Chondrocyte (in vitro differentiated cells): ENCODE measurements around the gene RBKS. TPM values are rescaled to one million over a fixed set of nuclear protein-coding genes. Genes with fewer than 3 reads are reported as not detected.
A peak's percentile ranks its signal among the peaks of the same experiment; 100 is the strongest.

ENCODE experiments used
- DNase-seq: peaks from one replicate; pipeline ENCODE4 v3.0.0; 2021; ENCODE audit warnings: mixed read lengths, low spot score
- H3K27ac Mint-ChIP-seq: one replicate; pipeline ENCODE4 v1.8.0; 2021; ENCODE audit warnings: mild to moderate bottlenecking, moderate library complexity, mixed read lengths; ENCODE audit not compliant: unreplicated experiment
- H3K27me3 Mint-ChIP-seq: 2 replicates; pipeline ENCODE4 v1.8.0; 2021; ENCODE audit warnings: low read depth, mixed read lengths
- H3K36me3 Mint-ChIP-seq: 2 replicates; pipeline ENCODE4 v1.8.0; 2021; ENCODE audit warnings: low read depth, mixed read lengths
- H3K4me1 Mint-ChIP-seq: 2 replicates; pipeline ENCODE4 v1.8.0; 2021; ENCODE audit warnings: low read depth, mild to moderate bottlenecking, mixed read lengths
- H3K4me3 Mint-ChIP-seq: one replicate; pipeline ENCODE4 v1.8.0; 2021; ENCODE audit warnings: mild to moderate bottlenecking, moderate library complexity, mixed read lengths; ENCODE audit not compliant: unreplicated experiment
- H3K9me3 Mint-ChIP-seq: 2 replicates; pipeline ENCODE4 v1.8.0; 2021; ENCODE audit warnings: low read depth, mixed read lengths
- CTCF ChIP-seq: fragments of 200-600 bp; sonication (generic); IDR thresholded peaks from 2 replicates; pipeline ENCODE4 v1.5.0; 2021; ENCODE audit warnings: antibody characterized with exemption, mild to moderate bottlenecking, moderate library complexity
- total RNA-seq: library from RNA; stranded (reverse); gene quantifications from 3 replicates; pipeline ENCODE4 v1.2.1, GENCODE V29; 2021

The RBKS gene
- total RNA-seq, 1 donor from 2014 or later = 0.45 TPM

GRCh38 chr2:27888790-27889189 is 1.4 kb downstream of the RBKS start:
- Mint-ChIP-seq H3K27ac (peak overlapping the region; percentile 100), H3K9me3 (no peaks in the 10 kb centered on the region), H3K4me3 (peak overlapping the region; percentile 98), H3K4me1 (peaks cover 75% of the 10 kb centered on the region), H3K36me3 (no peaks in the 10 kb centered on the region), H3K27me3 (no peaks in the 10 kb centered on the region)
- DNase-seq = no peak
- no peak for TF ChIP-seq CTCF

DNA sequence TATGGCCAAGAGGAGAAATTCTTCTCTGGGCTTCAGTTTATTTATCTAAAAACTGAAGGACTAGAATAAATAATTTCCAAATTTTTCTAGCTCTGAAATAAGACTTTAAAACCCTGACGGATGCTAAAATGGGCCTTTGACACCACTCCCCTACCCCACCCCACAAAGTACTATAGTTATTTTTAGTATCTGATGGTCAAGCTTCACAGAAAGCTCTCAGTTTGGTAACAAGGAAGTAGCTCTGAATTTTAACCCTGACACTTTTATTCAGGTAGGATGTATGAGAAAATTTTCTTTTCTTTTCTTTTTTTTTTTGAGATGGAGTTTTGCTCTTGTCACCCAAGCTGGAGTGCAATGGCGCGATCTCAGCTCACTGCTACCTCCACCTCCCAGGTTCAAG is 2.4 kb downstream of the RBKS start:
- peak overlapping the region; percentile 100 for H3K27ac Mint-ChIP-seq
- no peaks in the 10 kb centered on the region for H3K36me3 Mint-ChIP-seq
- no peak overlapping the region for H3K4me3 Mint-ChIP-seq
- H3K4me1 Mint-ChIP-seq = peaks cover 75% of the 10 kb centered on the region
- no peak for TF ChIP-seq CTCF
- no peak for DNase-seq
- H3K9me3 Mint-ChIP-seq = no peaks in the 10 kb centered on the region
- no peaks in the 10 kb centered on the region for H3K27me3 Mint-ChIP-seq

DNA sequence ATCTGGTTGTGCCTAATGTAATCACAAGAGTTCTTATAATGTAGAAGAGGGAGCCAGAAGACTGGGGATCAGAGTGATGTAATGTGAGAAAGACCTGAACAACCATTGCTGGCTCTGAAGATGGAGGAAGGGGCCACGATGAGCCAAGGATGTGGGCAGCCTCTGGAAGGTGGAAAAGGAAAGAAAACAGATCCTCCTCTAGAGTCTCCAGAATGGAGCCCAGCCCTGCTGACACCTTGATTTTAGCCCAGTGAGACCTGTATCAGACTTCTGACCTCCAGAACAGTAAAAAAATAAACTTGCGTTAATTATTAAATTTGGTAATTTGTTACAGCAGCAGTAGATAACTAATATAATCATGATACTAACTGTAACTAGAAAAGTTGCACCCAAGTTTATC is 3.1 kb downstream of the RBKS start:
- H3K4me3 Mint-ChIP-seq = no peak overlapping the region
- DNase-seq = no peak
- TF ChIP-seq CTCF = no peak
- H3K36me3 Mint-ChIP-seq = peaks cover 1% of the 10 kb centered on the region
- H3K27ac Mint-ChIP-seq = peak overlapping the region; percentile 100
- H3K27me3 Mint-ChIP-seq = no peaks in the 10 kb centered on the region
- peaks cover 71% of the 10 kb centered on the region for H3K4me1 Mint-ChIP-seq
- peaks cover 5% of the 10 kb centered on the region for H3K9me3 Mint-ChIP-seq

GRCh38 chr2:27886322-27886721 is 3.9 kb downstream of the RBKS start:
- peaks cover 63% of the 10 kb centered on the region for H3K4me1 Mint-ChIP-seq
- no peak for TF ChIP-seq CTCF
- no peak overlapping the region for H3K27ac Mint-ChIP-seq
- DNase-seq = no peak
- no peak overlapping the region for H3K4me3 Mint-ChIP-seq
- peaks cover 12% of the 10 kb centered on the region for H3K9me3 Mint-ChIP-seq
- H3K36me3 Mint-ChIP-seq = peaks cover 4% of the 10 kb centered on the region
- no peaks in the 10 kb centered on the region for H3K27me3 Mint-ChIP-seq

DNA sequence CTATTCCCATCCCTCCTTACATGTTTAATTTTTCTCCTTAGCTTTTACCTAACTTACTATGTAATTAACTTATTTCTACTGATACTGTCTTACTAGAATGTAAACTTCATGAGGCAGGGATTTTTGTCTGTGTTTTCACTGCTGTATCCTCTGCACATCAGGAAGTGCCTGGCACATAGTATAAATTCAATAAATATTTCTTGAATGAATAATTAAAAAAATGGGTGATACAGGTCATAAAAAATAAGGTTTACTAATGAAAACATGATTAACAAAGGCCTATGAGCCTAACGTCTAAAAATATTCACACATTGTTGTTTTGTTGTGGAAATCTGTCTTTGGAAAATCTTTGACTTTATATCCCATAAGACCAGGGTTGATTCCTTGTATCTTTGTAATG is 4.5 kb downstream of the RBKS start:
- Mint-ChIP-seq H3K27ac (peak overlapping the region; percentile 43), H3K36me3 (peaks cover 4% of the 10 kb centered on the region), H3K9me3 (peaks cover 12% of the 10 kb centered on the region), H3K4me1 (peaks cover 57% of the 10 kb centered on the region), H3K27me3 (no peaks in the 10 kb centered on the region), H3K4me3 (no peak overlapping the region)
- no peak for DNase-seq
- no peak for TF ChIP-seq CTCF
